Measurements from ENCODE around the gene SLC30A9. TPM values are rescaled to one million over a fixed set of nuclear protein-coding genes. Genes with fewer than 3 reads are reported as not detected.

SLC30A9 gene
- total and polyA plus RNA-seq, 8 donors = 6.2 to 31.2 (median 24.1) TPM

GRCh38 chr4:42136371-42136770 lies 146.0 kb downstream of the SLC30A9 start:
- WGBS, 2 donors = 55 to 64% methylated on average over 3 of the region's 3 CpGs
- ATAC-seq = no peak
- intact Hi-C loops (cut with DNase I) = no loop called here
- TF ChIP-seq CTCF (IDR thresholded peaks at IDR 0.05) = no peak
- no peaks in the 10 kb centered on the region for H3K36me3 ChIP-seq
- no peaks in the 10 kb centered on the region for H3K4me1 ChIP-seq
- no peak for DNase-seq
- no peak for FAIRE-seq
- H3K9me3 ChIP-seq = no peaks in the 10 kb centered on the region
- H3K27ac ChIP-seq = no peak overlapping the region
- no peak overlapping the region for H3K4me3 ChIP-seq
- H3K27me3 ChIP-seq = peaks cover 0 to 9% (median 0%) of the 10 kb centered on the region in 4 donors

Other genes starting within 250 kb of the SLC30A9 start
- gene PHOX2B, start 241.8 kb upstream of the SLC30A9 start, total RNA-seq = not detected
- under 1 TPM in 1 of 2 donors, not detected in 1; 0.54 TPM for gene PHOX2B, start 241.8 kb upstream of the SLC30A9 start, polyA plus RNA-seq
- gene TMEM33, start 55.1 kb upstream of the SLC30A9 start, total RNA-seq = 10 to 100 TPM; 12.6 to 31.4 (median 22.8) TPM
- 1 to 10 TPM; 4.2 to 7.2 TPM for gene TMEM33, start 55.1 kb upstream of the SLC30A9 start, polyA plus RNA-seq
- gene DCAF4L1, start 8.8 kb upstream of the SLC30A9 start, total RNA-seq = under 1 TPM in 3 of 6 donors, not detected in 3; 0.03 to 0.09 (median 0.06) TPM
- gene DCAF4L1, start 8.8 kb upstream of the SLC30A9 start, polyA plus RNA-seq = under 1 TPM; 0.09 to 0.15 TPM
- under 1 TPM in 2 of 6 donors, not detected in 4; 0.03 TPM for gene BEND4, start 162.1 kb downstream of the SLC30A9 start, total RNA-seq
- gene BEND4, start 162.1 kb downstream of the SLC30A9 start, polyA plus RNA-seq = not detected